Urinary bladder (tissue), 4 donors: Measurements from ENCODE around the gene TMIGD2. TPM values are rescaled to one million over a fixed set of nuclear protein-coding genes. Genes with fewer than 3 reads are reported as not detected.

Experiments
- DNase-seq: peaks from one replicate; pipeline ENCODE4 v3.0.0-alpha.2; 2015; ENCODE audit errors: extremely low spot score
- H3K27ac ChIP-seq: one replicate; pipeline ENCODE4 v1.5.1; 2013; ENCODE audit warnings: low read depth, mild to moderate bottlenecking, moderate library complexity
- H3K36me3 ChIP-seq: one replicate; pipeline ENCODE4 v1.6.1; 2013; ENCODE audit warnings: mild to moderate bottlenecking, moderate library complexity; ENCODE audit not compliant: insufficient read depth
- H3K4me1 ChIP-seq: one replicate; pipeline ENCODE4 v1.6.1; 2013; ENCODE audit warnings: mild to moderate bottlenecking, moderate library complexity; ENCODE audit not compliant: insufficient read depth
- H3K4me3 ChIP-seq: one replicate; pipeline ENCODE4 v1.5.1; 2013; ENCODE audit warnings: low read depth, low read length
- WGBS: extraction: QIAGEN DNeasy Blood & Tissue Kit; methylation state at CpG from one replicate; pipeline ENCODE4 v1.1.7; 2013; 5-methylcytosine and 5-hydroxymethylcytosine counted together
- polyA plus RNA-seq: library from polyadenylated mRNA; stranded (reverse); fragments of 200-250 nt; gene quantifications from one replicate; pipeline ENCODE4 v1.2.3, GENCODE V29; 2013
- total RNA-seq: library from RNA; depleted of rRNA; stranded (reverse); fragments of >200 nt; gene quantifications from one replicate; pipeline ENCODE4 v1.2.3, GENCODE V29; 2014
- donor health status: healthy with polysubstance abuse.
- donor health status: healthy.

Gene TMIGD2
- total and polyA plus RNA-seq, 2 donors, result 0.48 to 0.58 TPM

GRCh38 chr19:4319067-4319718 lies 17.0 kb upstream of the TMIGD2 start:
- WGBS, result 98% methylated on average over 2 of the region's 2 CpGs

GRCh38 chr19:4318460-4318859 lies 16.3 kb upstream of the TMIGD2 start:
- H3K36me3 ChIP-seq, result no peaks in the 10 kb centered on the region
- no peak overlapping the region for H3K4me3 ChIP-seq
- WGBS, result 93% methylated on average over 7 of the region's 7 CpGs

More at GRCh38 chr19:4319067-4319718, 17.0 kb upstream of the TMIGD2 start:
- Histone ChIP-seq H3K4me3 (no peak overlapping the region), H3K4me1 (no peaks in the 10 kb centered on the region), H3K36me3 (no peaks in the 10 kb centered on the region), H3K27ac (no peak overlapping the region)
- no peak for DNase-seq

GRCh38 chr19:4316956-4317355 lies 14.8 kb upstream of the TMIGD2 start:
- no peak overlapping the region for H3K4me3 ChIP-seq
- no peak for DNase-seq
- no peaks in the 10 kb centered on the region for H3K36me3 ChIP-seq
- no peaks in the 10 kb centered on the region for H3K4me1 ChIP-seq
- 88% methylated on average over 9 of the region's 9 CpGs for WGBS
- no peak overlapping the region for H3K27ac ChIP-seq

More at GRCh38 chr19:4318460-4318859, 16.3 kb upstream of the TMIGD2 start:
- no peak for DNase-seq
- H3K4me1 ChIP-seq, result no peaks in the 10 kb centered on the region
- H3K27ac ChIP-seq, result no peak overlapping the region

GRCh38 chr19:4313847-4314490 lies 11.8 kb upstream of the TMIGD2 start:
- no peak for DNase-seq
- Histone ChIP-seq H3K4me1 (no peaks in the 10 kb centered on the region), H3K27ac (no peak overlapping the region), H3K36me3 (no peaks in the 10 kb centered on the region), H3K4me3 (no peak overlapping the region)
- WGBS, result 51% methylated on average over 12 of the region's 12 CpGs

- no peak for DNase-seq
- H3K36me3 ChIP-seq, result no peaks in the 10 kb centered on the region
Measured at GRCh38 chr19:4310247-4311121, 8.3 kb upstream of the TMIGD2 start.

GRCh38 chr19:4305659-4306058 lies 3.5 kb upstream of the TMIGD2 start:
- DNase-seq, result no peak
- Histone ChIP-seq H3K36me3 (no peaks in the 10 kb centered on the region), H3K4me3 (no peak overlapping the region), H3K27ac (no peak overlapping the region), H3K4me1 (no peaks in the 10 kb centered on the region)
- 87% methylated on average over 16 of the region's 16 CpGs for WGBS

More at GRCh38 chr19:4310247-4311121, 8.3 kb upstream of the TMIGD2 start:
- 89% methylated on average over 22 of the region's 22 CpGs for WGBS
- Histone ChIP-seq H3K4me3 (no peak overlapping the region), H3K27ac (no peak overlapping the region), H3K4me1 (no peaks in the 10 kb centered on the region)

- WGBS, result 70% methylated on average over 7 of the region's 7 CpGs
- no peak overlapping the region for H3K27ac ChIP-seq
- H3K36me3 ChIP-seq, result no peaks in the 10 kb centered on the region
- no peak overlapping the region for H3K4me3 ChIP-seq
- H3K4me1 ChIP-seq, result no peaks in the 10 kb centered on the region
- DNase-seq, result no peak
Measured at GRCh38 chr19:4305257-4305612, 3.0 kb upstream of the TMIGD2 start.

- H3K4me3 ChIP-seq, result no peak within 1 kb of the TSS
- no peaks in the 10 kb centered on the region for H3K36me3 ChIP-seq
- H3K27ac ChIP-seq, result no peak within 1 kb of the TSS
- DNase-seq, result no peak
- 4% methylated on average over 63 of the region's 63 CpGs for WGBS
- no peaks in the 10 kb centered on the region for H3K4me1 ChIP-seq
Measured at GRCh38 chr19:4304538-4305256, 2.5 kb upstream of the TMIGD2 start, which contains the start of gene FSD1. Gene FSD1 (plus strand): TSS chr19:4304598. CDS start chr19:4304747, 149 bp downstream.

GRCh38 chr19:4303819-4304537 lies 1.8 kb upstream of the TMIGD2 start:
- Histone ChIP-seq H3K36me3 (no peaks in the 10 kb centered on the region), H3K4me1 (no peaks in the 10 kb centered on the region), H3K27ac (no peak overlapping the region), H3K4me3 (no peak overlapping the region)
- 50% methylated on average over 18 of the region's 18 CpGs for WGBS
- no peak for DNase-seq

- WGBS, result 45% methylated on average over 13 of the region's 13 CpGs
- no peaks in the 10 kb centered on the region for H3K36me3 ChIP-seq
- no peak overlapping the region for H3K27ac ChIP-seq
- no peaks in the 10 kb centered on the region for H3K4me1 ChIP-seq
- no peak for DNase-seq
- H3K4me3 ChIP-seq, result no peak overlapping the region
Measured at GRCh38 chr19:4301590-4302242, 473 bp downstream of the TMIGD2 start.

- H3K4me3 ChIP-seq, result no peak overlapping the region
- WGBS, result 91% methylated on average over 3 of the region's 3 CpGs
- H3K27ac ChIP-seq, result no peak overlapping the region
- no peaks in the 10 kb centered on the region for H3K4me1 ChIP-seq
- no peak for DNase-seq
- no peaks in the 10 kb centered on the region for H3K36me3 ChIP-seq
Measured at GRCh38 chr19:4300589-4300988, 1.6 kb downstream of the TMIGD2 start.

- no peak overlapping the region for H3K27ac ChIP-seq
- no peak for DNase-seq
- no peaks in the 10 kb centered on the region for H3K4me1 ChIP-seq
- H3K4me3 ChIP-seq, result no peak overlapping the region
- WGBS, result 87% methylated on average over 8 of the region's 8 CpGs
- H3K36me3 ChIP-seq, result no peaks in the 10 kb centered on the region
Measured at GRCh38 chr19:4298810-4299550, 3.2 kb downstream of the TMIGD2 start.
